Nephron (organoid): ENCODE measurements around the gene PGBD4.

Experiments
- H3K27ac Mint-ChIP-seq, 3 experiments: 2 replicates each; pipeline ENCODE4 v1.8.0; 2020; ENCODE audit warnings: mixed read lengths in 3 of 3, mild to moderate bottlenecking in 2 of 3, moderate library complexity in 1 of 3
- H3K27me3 Mint-ChIP-seq: 2 replicates; pipeline ENCODE4 v1.8.0; 2021; ENCODE audit warnings: low read depth, mild to moderate bottlenecking, moderate library complexity, mixed read lengths
- H3K36me3 Mint-ChIP-seq: 2 replicates; pipeline ENCODE4 v1.8.0; 2020; ENCODE audit warnings: low read depth, mixed read lengths
- H3K4me1 Mint-ChIP-seq: 2 replicates; pipeline ENCODE4 v1.8.0; 2020; ENCODE audit warnings: mixed read lengths
- H3K4me3 Mint-ChIP-seq, 3 experiments: 2 replicates each; pipeline ENCODE4 v1.8.0; 2020; ENCODE audit warnings: mild to moderate bottlenecking in 3 of 3, mixed read lengths in 3 of 3, moderate library complexity in 2 of 3
- H3K9me3 Mint-ChIP-seq: 2 replicates; pipeline ENCODE4 v1.8.0; 2020; ENCODE audit warnings: mixed read lengths
- TF ChIP-seq, protein P1 (sequence below), 3 experiments: fragments of 200-600 bp; sonication (generic); IDR thresholded peaks; one replicate each; pipeline ENCODE4 v1.5.0; 2021; ENCODE audit warnings: antibody characterized with exemption in 3 of 3; ENCODE audit not compliant: unreplicated experiment in 3 of 3

Gene PGBD4

GRCh38 chr15:34059946-34060345 lies 41.9 kb upstream of the PGBD4 start:
- Mint-ChIP-seq H3K27ac (no peak overlapping the region), H3K36me3 (no peaks in the 10 kb centered on the region), H3K27me3 (no peaks in the 10 kb centered on the region), H3K4me1 (no peaks in the 10 kb centered on the region), H3K9me3 (no peaks in the 10 kb centered on the region), H3K4me3 (no peak overlapping the region)
- TF ChIP-seq, protein P1, sequence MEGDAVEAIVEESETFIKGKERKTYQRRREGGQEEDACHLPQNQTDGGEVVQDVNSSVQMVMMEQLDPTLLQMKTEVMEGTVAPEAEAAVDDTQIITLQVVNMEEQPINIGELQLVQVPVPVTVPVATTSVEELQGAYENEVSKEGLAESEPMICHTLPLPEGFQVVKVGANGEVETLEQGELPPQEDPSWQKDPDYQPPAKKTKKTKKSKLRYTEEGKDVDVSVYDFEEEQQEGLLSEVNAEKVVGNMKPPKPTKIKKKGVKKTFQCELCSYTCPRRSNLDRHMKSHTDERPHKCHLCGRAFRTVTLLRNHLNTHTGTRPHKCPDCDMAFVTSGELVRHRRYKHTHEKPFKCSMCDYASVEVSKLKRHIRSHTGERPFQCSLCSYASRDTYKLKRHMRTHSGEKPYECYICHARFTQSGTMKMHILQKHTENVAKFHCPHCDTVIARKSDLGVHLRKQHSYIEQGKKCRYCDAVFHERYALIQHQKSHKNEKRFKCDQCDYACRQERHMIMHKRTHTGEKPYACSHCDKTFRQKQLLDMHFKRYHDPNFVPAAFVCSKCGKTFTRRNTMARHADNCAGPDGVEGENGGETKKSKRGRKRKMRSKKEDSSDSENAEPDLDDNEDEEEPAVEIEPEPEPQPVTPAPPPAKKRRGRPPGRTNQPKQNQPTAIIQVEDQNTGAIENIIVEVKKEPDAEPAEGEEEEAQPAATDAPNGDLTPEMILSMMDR (IDR thresholded peaks at IDR 0.05; ENCODE audit: unreplicated experiment in 3 of 3) = no peak

GRCh38 chr15:34064438-34064837 lies 37.4 kb upstream of the PGBD4 start:
- no peaks in the 10 kb centered on the region for H3K4me1 Mint-ChIP-seq
- no peaks in the 10 kb centered on the region for H3K27me3 Mint-ChIP-seq
- no peak overlapping the region for H3K4me3 Mint-ChIP-seq
- no peaks in the 10 kb centered on the region for H3K9me3 Mint-ChIP-seq
- no peak overlapping the region for H3K27ac Mint-ChIP-seq
- TF ChIP-seq, protein P1 (IDR thresholded peaks at IDR 0.05; ENCODE audit: unreplicated experiment in 3 of 3) = no peak
- H3K36me3 Mint-ChIP-seq = no peaks in the 10 kb centered on the region

DNA sequence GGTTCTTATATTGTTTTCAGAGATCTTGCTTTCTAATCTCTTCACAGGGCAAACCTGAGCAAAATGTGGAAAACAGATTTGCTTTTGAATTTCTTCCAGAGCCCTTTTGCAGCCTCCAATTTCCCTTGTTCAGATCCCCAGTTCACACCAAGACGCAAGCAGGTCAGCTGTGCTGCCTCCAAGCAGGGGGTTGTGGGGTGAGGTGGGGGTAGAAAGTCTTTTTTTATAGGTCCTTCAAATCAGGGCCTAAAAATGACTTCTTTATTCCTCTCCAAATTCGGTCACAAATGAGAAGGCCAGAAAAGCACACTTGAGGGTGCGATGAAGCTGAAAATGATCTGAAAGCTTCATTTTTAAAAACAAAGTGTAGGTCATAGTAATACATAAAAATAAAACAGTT lies 36.6 kb upstream of the PGBD4 start:
- Mint-ChIP-seq H3K4me3 (no peak overlapping the region), H3K36me3 (no peaks in the 10 kb centered on the region), H3K9me3 (no peaks in the 10 kb centered on the region), H3K27me3 (no peaks in the 10 kb centered on the region), H3K27ac (no peak overlapping the region), H3K4me1 (no peaks in the 10 kb centered on the region)
- TF ChIP-seq, protein P1 (IDR thresholded peaks at IDR 0.05; ENCODE audit: unreplicated experiment in 3 of 3) = no peak

- Mint-ChIP-seq H3K4me3 (no peak overlapping the region), H3K27ac (no peak overlapping the region), H3K27me3 (no peaks in the 10 kb centered on the region), H3K36me3 (no peaks in the 10 kb centered on the region), H3K4me1 (no peaks in the 10 kb centered on the region), H3K9me3 (no peaks in the 10 kb centered on the region)
- TF ChIP-seq, protein P1 (IDR thresholded peaks at IDR 0.05; ENCODE audit: unreplicated experiment in 3 of 3) = no peak
Measured at GRCh38 chr15:34065941-34066340, 35.9 kb upstream of the PGBD4 start.

DNA sequence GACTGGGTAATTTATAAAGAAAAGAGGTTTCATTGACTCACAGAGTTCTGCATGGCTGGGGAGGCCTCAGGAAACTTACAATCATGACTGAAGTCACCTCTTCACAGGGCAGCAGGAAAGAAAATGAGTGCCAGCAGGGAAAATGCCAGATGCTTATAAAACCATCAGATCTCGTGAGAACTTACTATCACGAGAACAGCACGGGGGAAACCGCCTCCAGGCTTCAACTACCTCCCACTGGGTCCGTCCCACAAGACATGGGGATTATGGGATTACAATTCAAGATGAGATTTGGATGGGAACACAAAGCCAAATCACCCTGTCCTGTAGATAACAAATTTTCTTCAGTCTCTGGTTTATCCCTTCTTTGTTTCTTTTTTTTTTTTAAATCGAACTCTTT lies 31.9 kb upstream of the PGBD4 start:
- no peaks in the 10 kb centered on the region for H3K27me3 Mint-ChIP-seq
- H3K4me1 Mint-ChIP-seq = no peaks in the 10 kb centered on the region
- H3K27ac Mint-ChIP-seq = no peak overlapping the region
- TF ChIP-seq, protein P1 (IDR thresholded peaks at IDR 0.05; ENCODE audit: unreplicated experiment in 3 of 3) = no peak
- H3K36me3 Mint-ChIP-seq = no peaks in the 10 kb centered on the region
- no peak overlapping the region for H3K4me3 Mint-ChIP-seq
- no peaks in the 10 kb centered on the region for H3K9me3 Mint-ChIP-seq

DNA sequence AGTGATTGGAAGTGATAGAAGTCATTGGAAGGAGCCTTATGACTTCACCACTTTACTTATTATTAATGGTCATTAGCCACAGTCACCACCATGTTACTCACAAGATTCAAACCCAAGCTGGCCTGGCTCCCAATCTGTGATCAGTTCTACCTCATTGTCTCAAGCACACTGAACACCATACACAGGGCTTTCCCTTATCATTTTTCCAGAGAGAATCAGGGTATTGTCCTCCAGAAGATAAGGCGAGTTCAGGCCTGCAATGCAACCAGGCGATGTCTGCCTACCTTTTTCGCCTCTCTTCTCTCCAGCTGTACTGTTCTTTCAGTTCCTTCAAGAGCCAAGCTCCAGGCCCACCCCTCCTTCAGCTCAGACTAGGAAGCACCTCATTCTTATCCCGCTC lies 25.1 kb upstream of the PGBD4 start:
- H3K27me3 Mint-ChIP-seq = no peaks in the 10 kb centered on the region
- TF ChIP-seq, protein P1 (IDR thresholded peaks at IDR 0.05; ENCODE audit: unreplicated experiment in 3 of 3) = no peak
- H3K4me3 Mint-ChIP-seq = no peak overlapping the region
- no peaks in the 10 kb centered on the region for H3K36me3 Mint-ChIP-seq
- no peak overlapping the region for H3K27ac Mint-ChIP-seq
- no peaks in the 10 kb centered on the region for H3K4me1 Mint-ChIP-seq
- H3K9me3 Mint-ChIP-seq = no peaks in the 10 kb centered on the region
